ENCODE results near the gene AFF4.

The AFF4 gene

GRCh38 chr5:132896685-132897084 is 66.7 kb downstream of the AFF4 start:
- no peak for FAIRE-seq

DNA sequence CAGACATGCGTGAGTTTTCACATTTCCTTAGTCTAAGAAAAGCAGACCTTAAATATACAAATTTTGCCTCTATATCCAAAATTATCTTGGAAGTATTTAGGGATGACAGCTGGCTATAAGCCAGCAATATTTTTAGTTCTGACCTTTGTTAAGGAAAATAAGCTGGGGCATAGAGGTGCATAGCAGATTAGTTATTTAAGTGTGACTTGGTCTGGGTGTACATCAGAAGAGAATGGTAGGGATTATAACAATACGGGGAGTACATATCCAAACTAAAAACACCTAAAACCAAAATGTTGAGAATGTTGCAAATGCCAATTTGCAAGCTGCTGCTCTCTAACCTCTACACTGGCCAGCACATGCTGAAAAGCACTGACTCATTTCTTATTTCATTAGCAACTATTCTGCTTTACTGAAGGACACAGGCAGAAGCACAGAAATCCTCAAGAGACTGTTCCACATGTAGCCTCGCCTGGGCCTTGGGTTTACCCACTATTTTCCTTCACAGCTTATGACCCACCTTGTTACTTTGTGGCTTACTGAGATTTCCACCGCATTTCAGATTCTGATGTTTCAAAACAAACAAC is 67.6 kb downstream of the AFF4 start:
- DNase-seq (ENCODE audit: insufficient read length, low spot score) (no peak), FAIRE-seq (no peak)

More at GRCh38 chr5:132896685-132897084, 66.7 kb downstream of the AFF4 start:
- DNase-seq (ENCODE audit: insufficient read length, low spot score): no peak

DNA sequence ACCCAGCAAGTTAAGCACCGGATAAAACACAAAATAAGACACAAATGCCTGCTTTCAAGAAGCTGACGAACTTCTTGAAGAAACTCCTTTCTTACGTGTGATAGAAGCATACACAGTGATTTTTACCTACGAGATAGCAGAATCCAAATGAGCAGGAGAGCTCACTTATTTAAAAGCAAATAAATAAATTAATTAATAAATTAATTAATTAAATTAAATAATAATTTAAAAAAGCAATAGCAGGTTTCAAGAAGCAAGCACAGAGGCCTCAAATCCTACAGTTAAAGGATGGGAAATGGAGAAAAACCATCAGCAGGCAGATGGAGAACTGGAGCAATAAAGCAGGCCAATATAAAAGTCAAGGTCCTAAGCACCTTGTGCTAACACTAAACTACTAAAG is 72.6 kb downstream of the AFF4 start:
- no peak for FAIRE-seq
- no peak for DNase-seq (ENCODE audit: insufficient read length, low spot score)

GRCh38 chr5:132889501-132889900 is 73.9 kb downstream of the AFF4 start:
- FAIRE-seq: no peak

DNA sequence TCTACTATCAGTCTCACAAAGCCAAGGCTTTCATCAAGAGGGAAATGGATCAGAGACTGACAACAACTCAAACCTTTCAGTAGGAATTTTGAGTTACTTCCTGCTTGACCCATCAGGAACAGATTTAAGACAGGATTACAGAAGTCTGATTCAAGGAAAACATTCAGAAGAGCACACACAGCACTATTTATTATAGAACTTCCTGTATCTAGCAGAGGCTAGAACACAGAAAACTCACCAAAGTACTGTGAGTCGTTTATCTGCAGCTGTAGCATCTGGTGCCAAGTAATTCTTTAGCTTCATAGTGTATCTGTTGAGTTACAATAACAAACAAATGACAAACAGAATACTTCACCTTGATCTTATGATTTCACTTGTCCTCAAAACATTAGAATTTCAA is 76.2 kb downstream of the AFF4 start:
- FAIRE-seq: no peak
- no peak for DNase-seq (ENCODE audit: insufficient read length, low spot score)

More at GRCh38 chr5:132889501-132889900, 73.9 kb downstream of the AFF4 start:
- no peak for DNase-seq (ENCODE audit: insufficient read length, low spot score)

DNA sequence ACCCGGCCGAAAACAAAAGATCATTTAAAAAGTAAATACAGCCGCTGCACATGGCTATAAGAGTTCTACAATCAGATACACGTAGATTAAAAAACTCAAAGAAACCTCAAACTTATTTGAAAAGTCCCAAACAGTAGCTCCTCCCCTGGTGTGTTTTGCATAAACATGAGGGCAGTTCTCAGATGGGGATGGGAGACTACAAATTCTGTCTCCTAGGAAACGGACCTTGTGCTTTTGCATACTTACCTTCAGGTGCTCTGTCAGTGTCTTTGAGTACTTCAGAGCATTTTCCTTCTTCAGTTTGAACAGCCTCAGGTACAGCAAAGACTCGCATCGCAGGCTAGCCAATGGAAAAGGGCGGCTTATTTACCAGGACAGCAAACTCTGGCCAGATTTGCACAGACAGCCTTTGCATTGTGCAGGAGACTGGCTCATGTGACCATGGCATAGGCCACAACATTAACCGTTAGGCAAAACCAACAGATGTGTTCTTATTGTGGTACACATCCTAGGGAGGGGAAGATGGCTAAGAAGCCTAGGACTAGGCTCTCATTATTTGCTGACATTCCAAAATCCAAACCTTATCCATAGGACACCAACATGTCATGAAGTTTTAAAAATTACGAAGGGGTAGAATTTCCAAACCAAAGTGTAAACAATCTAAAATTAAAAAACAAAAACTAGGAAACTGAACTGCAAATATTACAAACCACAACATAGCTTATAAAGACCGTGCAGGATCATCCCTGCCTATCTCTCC is 77.2 kb downstream of the AFF4 start:
- no peak for FAIRE-seq
- DNase-seq (ENCODE audit: insufficient read length, low spot score): no peak

- no peak for FAIRE-seq
- no peak for DNase-seq (ENCODE audit: insufficient read length, low spot score)
Measured at GRCh38 chr5:132884548-132884947, 78.9 kb downstream of the AFF4 start.

GRCh38 chr5:132883261-132883834 is 80.1 kb downstream of the AFF4 start:
- DNase-seq (ENCODE audit: insufficient read length, low spot score) (peak; percentile 63), FAIRE-seq (no peak)

DNA sequence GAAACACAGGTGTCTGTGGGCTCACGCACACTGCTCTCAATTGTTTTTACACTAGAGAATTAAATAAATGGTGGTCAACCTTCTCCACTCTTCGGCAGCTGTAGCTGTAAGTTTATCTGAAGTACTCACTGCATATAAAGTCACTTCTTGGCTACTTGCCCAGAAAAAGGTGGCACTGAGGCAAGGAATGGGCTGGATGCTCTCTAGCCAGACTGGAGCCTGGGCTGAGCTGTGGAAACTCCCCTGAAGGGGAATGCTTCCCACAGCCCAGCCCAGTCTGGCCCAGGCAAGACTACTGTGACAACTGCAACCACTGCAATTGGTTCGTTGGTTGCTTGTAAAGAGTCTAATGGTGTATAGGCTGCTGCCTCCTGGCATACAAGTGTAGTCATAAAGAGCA is 85.5 kb downstream of the AFF4 start:
- FAIRE-seq: no peak
- no peak for DNase-seq (ENCODE audit: insufficient read length, low spot score)

GRCh38 chr5:132877466-132877865 is 86.0 kb downstream of the AFF4 start:
- FAIRE-seq (no peak), DNase-seq (ENCODE audit: insufficient read length, low spot score) (no peak)

DNA sequence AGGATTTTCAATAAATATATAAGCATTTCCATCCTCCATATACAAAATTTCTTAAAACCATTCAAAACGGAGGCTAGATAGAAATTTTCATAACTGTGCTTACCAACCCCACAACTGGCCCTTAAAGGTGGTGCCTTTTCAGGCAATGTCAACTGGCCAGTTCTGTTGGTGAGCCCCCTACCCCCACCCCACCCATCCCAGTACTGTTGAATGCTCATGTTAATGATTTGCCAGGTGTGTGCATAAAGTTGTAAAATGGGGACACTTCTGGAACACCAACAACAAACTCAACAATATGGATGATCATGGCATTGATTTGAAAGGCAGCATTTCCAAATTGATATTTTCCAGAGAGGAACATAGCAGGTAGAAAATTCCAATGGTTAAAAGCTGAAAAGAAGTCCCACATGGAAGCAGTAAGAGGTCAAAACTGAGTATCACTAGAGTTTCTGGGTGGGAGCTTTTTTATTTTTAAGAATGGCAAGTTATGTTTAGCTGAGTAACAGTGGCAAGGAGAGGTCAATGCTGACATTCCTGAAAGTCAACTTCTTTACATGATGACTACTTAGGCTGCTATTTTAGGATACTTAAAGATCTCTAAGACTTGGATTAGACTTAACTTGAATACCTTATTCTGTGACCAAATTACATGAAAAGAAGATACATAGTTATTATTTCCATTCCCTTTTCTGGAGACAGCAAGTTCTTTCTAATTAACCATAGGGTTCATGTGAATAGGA is 87.2 kb downstream of the AFF4 start:
- FAIRE-seq (no peak), DNase-seq (ENCODE audit: insufficient read length, low spot score) (no peak)

DNA sequence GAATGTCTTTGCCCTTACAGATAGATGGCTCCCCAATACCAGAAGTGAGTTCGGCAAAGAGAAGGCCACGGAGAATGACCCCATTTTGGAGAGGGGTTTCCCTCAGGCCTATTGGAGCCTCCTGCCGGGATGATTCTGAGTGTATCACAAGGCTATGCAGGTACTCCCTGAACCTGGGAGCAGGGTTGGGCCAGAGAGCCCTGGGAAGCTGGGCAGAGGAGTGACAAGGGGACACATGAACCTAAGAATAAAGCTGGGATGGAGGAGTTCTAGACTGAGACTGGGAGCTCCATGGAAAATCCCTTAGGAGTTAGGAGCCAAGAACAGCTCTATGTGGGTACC is 89.5 kb downstream of the AFF4 start:
- DNase-seq (ENCODE audit: insufficient read length, low spot score) (no peak), FAIRE-seq (no peak)

DNA sequence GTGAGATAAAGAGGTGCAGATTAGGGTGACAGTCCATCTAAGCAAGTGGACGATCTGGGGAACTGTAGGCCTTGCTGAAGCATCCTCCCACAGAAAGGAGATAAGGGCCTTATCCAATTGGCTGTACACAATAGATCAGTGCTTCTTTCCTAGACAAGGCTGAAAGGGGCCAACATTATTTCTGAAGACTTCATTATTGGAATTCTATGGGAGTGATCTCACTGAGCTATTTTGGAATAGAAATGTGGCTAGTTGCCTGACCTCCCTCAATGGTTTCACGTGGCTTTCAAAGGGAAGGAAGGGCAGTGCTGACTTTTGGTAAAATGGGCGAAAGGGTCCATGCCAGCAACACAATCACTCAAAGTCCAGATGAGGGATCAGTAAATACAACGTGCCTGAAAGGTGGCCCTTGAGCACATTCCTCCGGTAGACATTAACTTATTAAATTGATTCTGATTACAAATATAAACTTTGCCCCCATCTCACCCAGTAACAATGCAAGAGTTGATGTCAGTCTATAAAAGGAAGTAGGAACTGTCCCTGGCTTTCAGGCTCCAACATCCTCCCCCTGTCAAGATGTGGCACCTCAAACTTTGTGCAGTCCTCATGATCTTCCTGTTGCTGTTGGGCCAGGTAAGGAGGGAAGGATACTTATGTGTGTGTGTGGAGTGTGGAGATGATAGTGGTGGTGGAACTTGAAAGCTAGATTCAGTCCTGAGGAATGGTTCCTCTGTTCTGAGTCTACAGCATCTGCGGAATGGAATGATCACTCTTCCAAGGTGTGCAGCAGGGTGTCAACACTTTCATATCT is 90.1 kb downstream of the AFF4 start, which contains the start of gene LEAP2:
LEAP2 (plus strand) TSS at position 550 of the 811 bp plus-strand sequence; CDS start at position 577, 27 bp downstream.
- DNase-seq (ENCODE audit: insufficient read length, low spot score) (no peak), FAIRE-seq (no peak)

DNA sequence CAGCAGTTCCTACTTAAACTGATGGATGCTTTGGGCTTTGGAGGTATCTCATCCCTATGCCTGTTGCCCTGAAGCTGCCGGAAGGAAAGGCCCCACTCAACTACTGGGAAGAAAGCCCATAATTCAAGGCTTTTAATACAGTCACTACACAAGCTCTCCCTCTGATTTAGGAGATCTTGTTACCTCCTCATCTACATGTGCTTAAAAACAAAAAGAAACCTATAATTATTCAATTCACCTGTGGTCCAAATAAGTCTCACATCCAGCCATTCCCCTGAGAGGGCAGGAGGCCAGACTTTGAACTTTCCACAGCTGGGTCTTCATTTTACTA is 90.7 kb downstream of the AFF4 start:
- FAIRE-seq: no peak
- DNase-seq (ENCODE audit: insufficient read length, low spot score): no peak

GRCh38 chr5:132871459-132872284 is 91.8 kb downstream of the AFF4 start:
- FAIRE-seq: no peak
- no peak for DNase-seq (ENCODE audit: insufficient read length, low spot score)

- DNase-seq (ENCODE audit: insufficient read length, low spot score): no peak
- no peak for FAIRE-seq
Measured at GRCh38 chr5:132870801-132871200, 92.6 kb downstream of the AFF4 start.

- no peak for FAIRE-seq
- no peak for DNase-seq (ENCODE audit: insufficient read length, low spot score)
Measured at GRCh38 chr5:132868754-132869153, 94.7 kb downstream of the AFF4 start.

GRCh38 chr5:132867046-132867451 is 96.4 kb downstream of the AFF4 start:
- no peak for FAIRE-seq
- no peak for DNase-seq (ENCODE audit: insufficient read length, low spot score)

- peak; percentile 98 for DNase-seq (ENCODE audit: insufficient read length, low spot score)
- FAIRE-seq: peak; percentile 96
Measured at GRCh38 chr5:132866342-132867045, 96.9 kb downstream of the AFF4 start, which contains the start of the genes GDF9 and UQCRQ. GDF9 (minus strand) TSS chr5:132866469; CDS start chr5:132864533, 1,936 bp downstream. UQCRQ (plus strand) TSS chr5:132866642; CDS start chr5:132866882, 240 bp downstream.

All from HTR-8/SVneo (cell line).